ENCODE results near the gene CFAP46. TPM values are rescaled to one million over a fixed set of nuclear protein-coding genes. Genes with fewer than 3 reads are reported as not detected.

The CFAP46 gene
- total and polyA plus RNA-seq, 2 donors from 2014 or later = 3.8 to 8.3 TPM

DNA sequence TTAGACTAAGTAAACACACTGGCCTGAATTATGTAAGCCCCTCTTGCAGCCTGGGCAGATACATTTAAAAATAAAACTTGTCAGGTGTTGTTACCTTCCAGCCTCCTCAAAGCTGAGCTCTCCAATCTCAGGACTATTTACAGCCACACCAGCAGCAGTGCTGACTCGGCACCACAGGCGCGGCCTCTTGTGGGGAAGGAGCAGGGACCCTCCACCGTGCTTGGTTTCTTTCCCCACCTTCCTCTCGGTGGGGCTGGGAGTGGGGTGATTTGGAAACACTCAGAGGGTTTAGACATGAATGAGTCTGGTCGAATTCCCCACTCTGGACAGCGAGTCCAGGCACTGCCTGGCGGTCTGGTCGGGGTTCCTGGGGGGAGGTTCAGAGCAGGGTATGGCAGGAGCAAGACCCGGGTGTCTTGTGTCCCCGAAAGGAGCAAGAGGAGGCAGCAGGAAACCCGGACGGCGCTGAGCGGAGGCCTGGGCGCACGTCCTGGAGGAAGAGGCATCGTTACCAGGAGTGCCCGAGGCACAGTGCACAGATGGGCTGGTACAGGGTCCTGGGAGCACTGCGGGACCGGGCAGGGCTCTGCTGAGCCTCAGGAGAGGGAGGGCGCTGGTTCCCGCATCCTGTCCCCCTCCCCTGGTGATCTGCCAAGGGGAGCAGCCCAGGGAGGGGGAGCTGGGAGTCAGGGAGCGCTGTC lies 29.2 kb upstream of the CFAP46 start:
- FAIRE-seq (no peak), DNase-seq (peak in 1 of 5 donors; percentile 38)
- H3K27ac ChIP-seq (ENCODE audit: low read depth in 2 of 2, low read length in 2 of 2) = no peak overlapping the region
- TF ChIP-seq, protein P1, sequence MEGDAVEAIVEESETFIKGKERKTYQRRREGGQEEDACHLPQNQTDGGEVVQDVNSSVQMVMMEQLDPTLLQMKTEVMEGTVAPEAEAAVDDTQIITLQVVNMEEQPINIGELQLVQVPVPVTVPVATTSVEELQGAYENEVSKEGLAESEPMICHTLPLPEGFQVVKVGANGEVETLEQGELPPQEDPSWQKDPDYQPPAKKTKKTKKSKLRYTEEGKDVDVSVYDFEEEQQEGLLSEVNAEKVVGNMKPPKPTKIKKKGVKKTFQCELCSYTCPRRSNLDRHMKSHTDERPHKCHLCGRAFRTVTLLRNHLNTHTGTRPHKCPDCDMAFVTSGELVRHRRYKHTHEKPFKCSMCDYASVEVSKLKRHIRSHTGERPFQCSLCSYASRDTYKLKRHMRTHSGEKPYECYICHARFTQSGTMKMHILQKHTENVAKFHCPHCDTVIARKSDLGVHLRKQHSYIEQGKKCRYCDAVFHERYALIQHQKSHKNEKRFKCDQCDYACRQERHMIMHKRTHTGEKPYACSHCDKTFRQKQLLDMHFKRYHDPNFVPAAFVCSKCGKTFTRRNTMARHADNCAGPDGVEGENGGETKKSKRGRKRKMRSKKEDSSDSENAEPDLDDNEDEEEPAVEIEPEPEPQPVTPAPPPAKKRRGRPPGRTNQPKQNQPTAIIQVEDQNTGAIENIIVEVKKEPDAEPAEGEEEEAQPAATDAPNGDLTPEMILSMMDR (IDR thresholded peaks at IDR 0.05; ENCODE audit: borderline replicate concordance, extremely low read depth, insufficient read depth) = no peak
- H3K4me3 ChIP-seq (ENCODE audit: low read length in 3 of 3) = no peak overlapping the region
- H3K36me3 ChIP-seq (ENCODE audit: control insufficient read depth in 2 of 3, insufficient read depth in 3 of 3, low read length in 3 of 3) = no peaks in the 10 kb centered on the region
- intact Hi-C loops (cut with DNase I) = no loop called here
- H3K4me1 ChIP-seq (ENCODE audit: control insufficient read depth in 2 of 3, insufficient read depth in 2 of 3, low read depth in 1 of 3, low read length in 3 of 3) = no peaks in the 10 kb centered on the region
- peaks cover 0 to 6% (median 0%) of the 10 kb centered on the region in 3 donors for H3K9me3 ChIP-seq (ENCODE audit: control insufficient read depth in 2 of 3, insufficient read depth in 1 of 3, low read length in 3 of 3)
- H3K27me3 ChIP-seq (ENCODE audit: control insufficient read depth, insufficient read depth, low read length) = no peaks in the 10 kb centered on the region
- H3K9ac ChIP-seq (ENCODE audit: low read length in 3 of 3) = no peak overlapping the region

DNA sequence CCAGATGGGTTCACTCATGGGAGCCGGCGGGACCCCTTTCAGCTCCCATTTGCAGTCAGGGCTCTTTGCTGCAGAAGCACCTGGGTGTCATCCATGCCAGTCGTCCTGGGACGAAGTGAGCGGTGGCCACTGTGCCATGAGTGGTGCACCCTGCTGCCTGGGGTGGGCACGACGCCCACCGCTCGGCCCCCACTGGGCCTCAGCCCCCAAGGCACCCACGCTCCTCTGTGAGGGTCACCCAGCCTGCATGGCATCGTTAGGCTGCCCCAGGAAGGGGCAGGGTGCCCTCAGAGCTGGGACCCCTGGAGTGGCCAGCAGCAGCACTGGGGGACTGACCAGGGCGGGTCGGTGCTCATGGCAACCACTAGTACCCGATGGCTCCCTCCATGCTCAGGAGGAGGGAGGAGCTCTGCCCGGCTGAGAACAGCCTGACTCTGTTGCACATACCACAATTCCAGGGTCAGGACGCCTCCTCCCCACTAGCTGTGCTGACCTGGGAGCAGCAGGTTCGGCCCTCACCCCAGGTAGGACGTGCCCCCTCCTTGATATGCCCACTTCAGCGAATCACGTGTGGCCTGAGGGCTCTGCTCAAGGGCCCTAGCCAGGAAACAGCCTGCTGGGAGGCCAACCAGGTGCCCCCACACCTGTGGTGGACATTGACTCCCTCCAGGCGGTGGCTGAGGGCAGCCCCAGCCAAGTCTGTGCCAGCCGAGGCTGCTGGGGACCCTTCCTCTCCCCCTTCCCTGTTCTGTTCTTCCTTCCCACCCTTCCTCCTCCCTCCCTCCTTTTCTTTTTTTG lies 28.5 kb upstream of the CFAP46 start:
- H3K4me1 ChIP-seq (ENCODE audit: control insufficient read depth in 2 of 3, insufficient read depth in 2 of 3, low read depth in 1 of 3, low read length in 3 of 3) = no peaks in the 10 kb centered on the region
- intact Hi-C loops (cut with DNase I) = no loop called here
- H3K27ac ChIP-seq (ENCODE audit: low read depth in 2 of 2, low read length in 2 of 2) = no peak overlapping the region
- H3K27me3 ChIP-seq (ENCODE audit: control insufficient read depth, insufficient read depth, low read length) = no peaks in the 10 kb centered on the region
- no peaks in the 10 kb centered on the region for H3K36me3 ChIP-seq (ENCODE audit: control insufficient read depth in 2 of 3, insufficient read depth in 3 of 3, low read length in 3 of 3)
- H3K9me3 ChIP-seq (ENCODE audit: control insufficient read depth in 2 of 3, insufficient read depth in 1 of 3, low read length in 3 of 3) = peaks cover 0 to 6% (median 0%) of the 10 kb centered on the region in 3 donors
- H3K9ac ChIP-seq (ENCODE audit: low read length in 3 of 3) = no peak overlapping the region
- DNase-seq = peak in 2 of 5 donors; percentile 39 to 72
- TF ChIP-seq, protein P1 (IDR thresholded peaks at IDR 0.05; ENCODE audit: borderline replicate concordance, extremely low read depth, insufficient read depth) = no peak
- no peak overlapping the region for H3K4me3 ChIP-seq (ENCODE audit: low read length in 3 of 3)
- FAIRE-seq = no peak

DNA sequence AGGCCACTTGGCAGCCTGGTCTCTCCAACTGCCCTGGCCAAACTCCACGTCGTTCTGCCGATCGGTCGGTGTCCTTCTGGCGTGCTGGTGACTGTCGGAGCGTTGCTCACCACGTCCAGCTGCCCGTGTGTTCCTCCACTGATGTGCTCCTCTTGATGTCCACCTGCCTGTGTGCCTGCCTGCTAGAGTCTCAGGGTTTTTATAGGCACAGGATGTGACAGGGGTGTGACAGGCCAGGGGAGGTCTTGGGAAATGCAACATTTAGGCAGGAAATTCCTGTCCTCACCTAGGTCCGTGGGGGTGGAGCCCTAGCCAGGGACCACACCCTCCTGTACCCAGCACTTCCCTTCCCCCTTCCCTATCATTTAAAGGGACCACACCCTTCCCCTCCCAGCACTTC lies 25.2 kb upstream of the CFAP46 start:
- intact Hi-C loops (cut with DNase I) = no loop called here
- DNase-seq (no peak), FAIRE-seq (no peak)
- peaks cover 0 to 3% (median 0%) of the 10 kb centered on the region in 3 donors for H3K4me1 ChIP-seq (ENCODE audit: control insufficient read depth in 2 of 3, insufficient read depth in 2 of 3, low read depth in 1 of 3, low read length in 3 of 3)
- no peaks in the 10 kb centered on the region for H3K27me3 ChIP-seq (ENCODE audit: control insufficient read depth, insufficient read depth, low read length)
- H3K27ac ChIP-seq (ENCODE audit: low read depth in 2 of 2, low read length in 2 of 2) = no peak overlapping the region
- peaks cover 0 to 6% (median 0%) of the 10 kb centered on the region in 3 donors for H3K9me3 ChIP-seq (ENCODE audit: control insufficient read depth in 2 of 3, insufficient read depth in 1 of 3, low read length in 3 of 3)
- no peaks in the 10 kb centered on the region for H3K36me3 ChIP-seq (ENCODE audit: control insufficient read depth in 2 of 3, insufficient read depth in 3 of 3, low read length in 3 of 3)
- no peak overlapping the region for H3K4me3 ChIP-seq (ENCODE audit: low read length in 3 of 3)
- TF ChIP-seq, protein P1 (IDR thresholded peaks at IDR 0.05; ENCODE audit: borderline replicate concordance, extremely low read depth, insufficient read depth) = no peak
- H3K9ac ChIP-seq (ENCODE audit: low read length in 3 of 3) = no peak overlapping the region
